NCI-H1105 (cell line): ENCODE data around the gene KRTAP3-1.

ENCODE experiments used
- DNase-seq: peaks from one replicate; lab custom pipeline; 2025; lab: John Stamatoyannopoulos, UW

KRTAP3-1 gene

DNA sequence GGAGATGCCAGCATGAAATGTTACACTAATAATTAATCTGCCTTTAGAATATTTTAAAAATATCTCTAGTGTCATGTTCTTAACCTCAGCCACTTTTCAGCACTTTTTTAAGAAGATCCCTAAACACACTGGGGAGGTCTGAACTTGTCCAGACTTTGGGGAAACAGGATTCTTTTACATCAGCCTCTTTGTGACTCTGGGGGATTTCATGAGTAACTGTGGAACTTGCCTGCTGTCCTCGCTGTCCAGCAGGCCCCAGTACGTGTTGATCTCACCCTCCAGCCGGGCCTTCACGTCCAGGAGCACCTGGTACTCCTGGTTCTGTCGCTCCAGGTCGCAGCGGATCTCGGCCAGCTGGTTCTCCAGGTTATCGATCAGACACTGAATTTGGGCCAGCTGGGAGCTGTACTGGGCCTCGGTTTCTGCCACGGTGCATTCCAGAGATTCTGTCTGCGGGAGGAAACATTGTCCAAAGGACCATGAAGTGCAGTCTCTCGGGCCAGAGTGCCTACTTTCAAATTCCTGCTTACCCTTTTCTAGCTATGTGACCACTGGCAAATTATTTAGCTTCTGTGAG lies 30.3 kb downstream of the KRTAP3-1 start:
- no peak for DNase-seq

DNA sequence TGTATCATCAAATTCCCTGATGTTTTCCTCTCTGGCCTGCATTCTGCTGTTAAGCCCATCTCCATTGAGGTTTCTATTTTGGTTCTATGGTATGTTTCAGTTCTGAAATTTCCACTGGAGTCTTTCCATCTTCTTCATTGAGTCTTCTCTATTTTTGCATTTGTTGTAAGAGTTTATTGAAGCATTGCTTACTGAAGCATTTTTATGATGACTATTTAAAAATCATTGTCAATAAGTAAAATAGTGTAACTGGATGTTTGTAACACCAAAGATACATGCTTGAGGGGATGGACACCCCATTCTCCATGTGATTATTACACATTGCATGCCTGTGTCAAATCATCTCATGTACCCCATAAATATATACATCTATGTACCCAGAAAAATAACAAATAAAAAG lies 33.4 kb downstream of the KRTAP3-1 start:
- DNase-seq = no peak

DNA sequence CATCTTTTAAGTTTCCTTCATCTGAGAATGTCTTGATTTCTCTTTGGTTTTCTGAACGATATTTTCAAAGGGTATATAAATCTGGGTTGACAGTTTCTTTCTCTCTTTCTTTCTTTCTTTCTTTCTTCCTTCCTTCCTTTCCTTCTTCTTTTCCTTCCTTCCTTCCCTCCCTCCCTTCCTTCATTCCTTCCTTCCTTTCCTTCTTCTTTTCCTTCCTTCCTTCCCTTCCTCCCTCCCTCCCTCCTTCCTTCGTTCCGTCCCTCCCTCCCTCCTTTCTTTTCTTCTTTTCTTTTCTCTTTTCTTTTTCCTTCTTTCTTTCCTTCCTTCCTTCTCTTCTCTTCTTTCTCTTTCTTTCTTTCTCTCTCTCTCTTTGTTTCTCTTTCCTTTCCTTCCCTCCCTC lies 34.6 kb downstream of the KRTAP3-1 start:
- DNase-seq = no peak

- no peak for DNase-seq
These were observed 41.3 kb downstream of the KRTAP3-1 start for GRCh38 chr17:40967582-40967981.

DNA sequence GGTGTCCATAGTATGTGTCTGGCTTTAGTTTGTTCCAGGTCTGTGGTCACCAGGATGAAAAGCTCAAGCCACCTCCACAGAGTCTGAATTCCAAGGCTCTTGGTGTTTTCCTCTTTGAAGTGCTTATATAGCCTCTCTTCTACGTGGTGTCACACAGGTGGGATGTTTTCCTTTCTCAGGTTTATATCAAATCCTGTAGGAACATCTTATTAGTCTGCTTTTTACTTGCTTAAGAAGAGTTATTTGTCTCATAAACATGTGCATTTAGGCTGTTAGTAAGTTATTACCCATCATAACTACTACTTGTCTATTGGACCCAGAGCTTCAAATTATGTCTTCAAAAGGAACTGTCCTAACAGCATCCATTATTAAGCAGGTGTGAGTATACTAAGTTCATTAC lies 42.1 kb downstream of the KRTAP3-1 start, which contains the start of gene KRT39:
TSS of gene KRT39 (minus strand) at position 101 of the 400 bp plus-strand sequence. CDS start at position 9, 92 bp downstream.
- DNase-seq = no peak

GRCh38 chr17:40963838-40964237 lies 45.1 kb downstream of the KRTAP3-1 start:
- no peak for DNase-seq

DNA sequence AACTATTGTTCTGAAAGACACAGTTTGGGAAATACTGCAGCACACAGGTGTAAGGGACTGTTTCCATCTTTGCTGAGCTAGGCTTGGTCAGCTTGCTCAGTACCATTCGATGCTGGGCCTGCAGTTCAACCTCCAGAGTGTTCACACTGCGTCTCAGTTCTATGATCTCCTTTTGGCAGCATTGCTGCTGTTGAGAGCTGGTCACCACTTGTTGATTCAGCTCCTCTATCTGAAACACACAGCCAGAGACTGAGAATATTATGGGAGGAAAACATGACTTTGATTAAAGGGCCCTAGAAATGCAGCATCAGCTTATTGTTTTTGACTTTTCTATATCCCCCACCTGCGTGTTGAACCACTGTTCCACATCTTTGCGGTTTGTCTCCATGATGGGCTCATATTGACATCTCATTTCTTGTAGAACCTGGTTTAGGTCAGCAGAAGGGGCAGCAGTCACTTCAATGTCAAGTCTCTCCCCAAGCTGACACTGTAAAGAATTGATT lies 46.8 kb downstream of the KRTAP3-1 start:
- DNase-seq = no peak

DNA sequence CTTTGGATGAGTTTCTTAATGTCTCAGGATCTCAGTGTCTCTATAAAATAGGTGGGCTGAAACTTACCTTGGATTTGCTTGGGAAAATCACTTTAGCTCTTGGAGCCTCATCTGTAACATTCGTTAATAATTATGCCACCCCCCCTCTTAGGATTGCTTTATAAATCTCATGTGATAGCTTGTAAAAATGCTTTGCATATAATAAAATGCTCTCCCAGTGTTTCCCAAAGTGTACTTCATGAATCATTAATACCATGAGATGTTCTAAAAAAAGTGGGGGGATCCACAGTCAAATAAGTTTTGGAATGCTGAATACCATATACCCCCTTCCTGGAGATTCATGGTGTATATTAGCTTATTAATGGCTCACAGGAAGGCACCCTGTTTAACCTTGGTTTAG lies 47.3 kb downstream of the KRTAP3-1 start:
- DNase-seq = no peak

- DNase-seq = no peak
These were observed 48.8 kb downstream of the KRTAP3-1 start for GRCh38 chr17:40960144-40960543.
